H1 (cell line): ENCODE data around the gene CCER1. TPM values are rescaled to one million over a fixed set of nuclear protein-coding genes. Genes with fewer than 3 reads are reported as not detected.

Experiments
- CHD1 ChIP-seq: IDR thresholded peaks from 2 replicates; pipeline ENCODE4 v1.6.1; 2012; ENCODE audit warnings: low read depth, low read length, improper control_type of control experiment
- E2F6 ChIP-seq: IDR thresholded peaks from 2 replicates; pipeline ENCODE4 v1.6.1; 2012; ENCODE audit warnings: inconsistent platforms
- EP300 ChIP-seq, 2 experiments: IDR thresholded peaks; 1 replicate in 1 of 2; 2 replicates in 1 of 2; pipeline ENCODE4 v1.6.1; 2011 to 2012; ENCODE audit warnings: low read depth in 2 of 2, low read length in 2 of 2, mild to moderate bottlenecking in 2 of 2, borderline replicate concordance in 1 of 2, inconsistent platforms in 1 of 2, moderate library complexity in 1 of 2
- GABPA ChIP-seq: IDR thresholded peaks from 2 replicates; pipeline ENCODE4 v1.6.1; 2011; ENCODE audit warnings: mild to moderate bottlenecking, low read length, moderate library complexity, borderline replicate concordance; ENCODE audit not compliant: insufficient read depth
- KDM4A ChIP-seq: IDR thresholded peaks from one replicate; pipeline ENCODE4 v1.7.1; 2012; ENCODE audit warnings: low read depth, mild to moderate bottlenecking, moderate library complexity, low read length, inconsistent platforms; ENCODE audit not compliant: severe bottlenecking
- polyA plus RNA-seq, 7 experiments: library from polyadenylated mRNA; depleted of rRNA in 3 of 7; stranded (reverse) in 5 of 7; unstranded in 2 of 7; fragments of >200 nt in 5 of 7; fragments of 200-250 nt in 2 of 7; gene quantifications; 1 replicate in 5 of 7; 2 replicates in 1 of 7; 4 replicates in 1 of 7; pipeline versions ENCODE4 v1.2.1 to v1.2.3, GENCODE V29; 2011 to 2013; ENCODE audit warnings: missing spikeins in 2 of 7, mixed read lengths in 2 of 7
- total RNA-seq: library from RNA; stranded (reverse); fragmentation: NEBNext Ultra II Directional; extraction: Animal tissue kit (Norgen Biotek cat#: 25700); gene quantifications from 2 replicates; pipeline ENCODE4 v1.2.1, GENCODE V29; 2021

The CCER1 gene
- total and polyA plus RNA-seq, 2 of the 8 experiments (the other 6 are each of a cell fraction or from before 2014, with no cell fraction given) = not detected

- TF ChIP-seq GABPA (no peak), KDM4A (no peak), CHD1 (no peak), E2F6 (no peak), EP300 (IDR thresholded peaks at IDR 0.05; ENCODE audit: borderline replicate concordance in 1 of 2, low read depth in 2 of 2, low read length in 2 of 2) (no peak)
These were observed 37.5 kb downstream of the CCER1 start (continued) for GRCh38 chr12:90917431-90917830.
